GM21447 (cell line): Measurements from ENCODE around the gene BPIFB3.
"Not testable (repeated sequence)": the region's sequence is repeated elsewhere in the genome, so short reads cannot be mapped to it uniquely, and the experiment has no call there.

Experiments used
- ATAC-seq: cut with Tn5 transposase; IDR thresholded peaks from one replicate; pipeline ENCODE4 v1.9.1; 2021; ENCODE audit not compliant: unreplicated experiment

The BPIFB3 gene

DNA sequence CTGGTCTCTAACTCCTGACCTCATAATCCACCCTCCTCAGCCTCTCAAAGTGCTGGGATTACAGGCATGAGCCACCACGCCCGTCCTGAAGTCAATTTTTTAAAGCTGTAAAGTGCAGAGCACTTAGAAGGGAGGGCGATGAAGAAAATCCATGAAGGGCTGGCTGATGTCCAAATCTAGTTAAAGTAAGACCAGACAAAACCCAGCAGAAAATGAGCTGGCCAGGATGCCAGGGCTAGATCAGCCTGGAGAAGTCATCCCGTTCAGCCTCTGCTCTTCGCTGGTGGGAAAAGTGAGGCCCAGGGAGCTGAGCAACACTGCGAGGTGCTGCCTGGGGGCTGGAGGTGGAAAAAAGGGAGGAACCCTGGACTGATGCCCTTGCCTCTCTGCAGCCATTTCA, 28.8 kb downstream of the BPIFB3 start:
- no peak for ATAC-seq

DNA sequence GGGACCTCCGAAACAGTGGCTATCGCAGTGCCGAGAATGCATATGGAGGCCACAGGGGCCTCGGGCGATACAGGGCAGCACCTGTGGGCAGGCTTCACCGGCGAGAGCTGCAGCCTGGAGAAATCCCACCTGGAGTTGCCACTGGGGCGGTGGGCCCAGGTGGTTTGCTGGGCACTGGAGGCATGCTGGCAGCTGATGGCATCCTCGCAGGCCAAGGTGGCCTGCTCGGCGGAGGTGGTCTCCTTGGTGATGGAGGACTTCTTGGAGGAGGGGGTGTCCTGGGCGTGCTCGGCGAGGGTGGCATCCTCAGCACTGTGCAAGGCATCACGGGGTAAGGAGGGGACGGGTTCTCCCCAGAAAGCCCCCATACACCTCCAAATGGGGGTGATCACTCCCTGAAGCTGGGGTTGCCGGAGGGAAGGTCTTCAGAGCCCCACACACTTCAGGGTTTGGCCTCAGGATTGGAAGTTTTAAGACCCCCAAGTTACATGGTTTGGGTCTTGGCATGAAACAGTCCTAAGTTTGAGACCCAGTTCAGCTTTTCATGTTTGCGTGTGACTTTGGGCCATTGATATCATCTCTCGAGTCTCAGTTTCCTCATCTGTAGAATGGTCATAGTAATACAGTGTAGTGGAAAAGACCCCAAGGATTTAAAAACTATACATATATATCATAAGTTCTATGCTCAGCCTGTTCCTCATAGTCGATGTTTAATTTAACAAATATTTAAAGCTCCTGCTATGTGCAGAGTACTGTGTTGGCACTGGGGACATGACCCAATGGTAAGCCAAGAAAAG, 30.0 kb downstream of the BPIFB3 start:
- ATAC-seq, result no peak

DNA sequence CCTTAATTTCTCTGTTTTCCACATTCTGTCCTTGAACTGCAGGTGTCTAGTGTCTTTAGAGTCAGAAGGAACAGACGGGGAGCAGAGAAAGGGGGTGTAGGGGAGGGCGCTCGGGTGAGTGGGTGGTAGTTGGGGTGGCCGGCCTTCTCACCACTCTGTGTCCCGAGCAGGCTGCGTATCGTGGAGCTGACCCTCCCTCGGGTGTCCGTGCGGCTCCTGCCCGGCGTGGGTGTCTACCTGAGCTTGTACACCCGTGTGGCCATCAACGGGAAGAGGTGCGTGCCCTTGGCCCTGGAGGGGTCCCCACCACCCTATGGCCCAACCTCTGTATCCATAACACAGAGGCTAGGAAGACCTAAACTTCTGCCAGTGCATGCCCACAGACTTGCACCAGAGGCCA, 31.0 kb downstream of the BPIFB3 start:
- ATAC-seq, result no peak

DNA sequence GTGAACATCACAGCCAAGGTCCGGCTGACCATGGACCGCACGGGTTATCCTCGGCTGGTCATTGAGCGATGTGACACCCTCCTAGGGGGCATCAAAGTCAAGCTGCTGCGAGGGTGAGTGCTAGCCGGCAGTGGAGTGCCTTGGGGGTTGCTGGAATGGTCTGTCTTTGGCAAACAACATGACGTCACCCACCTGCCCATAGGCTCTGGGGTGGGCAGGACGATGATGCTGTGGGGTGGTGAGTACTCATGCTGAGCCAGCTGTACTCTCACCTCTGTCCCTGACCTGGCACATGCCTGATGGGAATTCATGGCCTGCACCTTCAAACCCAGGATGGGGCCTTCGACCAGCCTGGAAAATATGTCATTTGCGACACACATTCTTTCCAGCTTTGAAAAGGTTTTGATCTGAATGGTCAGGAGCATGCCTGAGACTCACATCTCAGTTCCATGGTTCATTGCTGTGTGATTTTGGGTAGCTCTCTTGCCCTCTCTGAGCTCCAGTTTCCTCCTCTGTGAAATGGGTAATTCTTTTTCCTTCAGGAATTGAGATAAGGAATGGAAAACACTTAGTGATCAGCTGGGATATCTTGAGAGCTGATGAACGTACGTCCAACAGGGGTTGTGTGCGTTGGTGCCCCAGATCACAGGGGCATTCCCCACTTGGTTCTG, 32.5 kb downstream of the BPIFB3 start:
- ATAC-seq, result no peak

DNA sequence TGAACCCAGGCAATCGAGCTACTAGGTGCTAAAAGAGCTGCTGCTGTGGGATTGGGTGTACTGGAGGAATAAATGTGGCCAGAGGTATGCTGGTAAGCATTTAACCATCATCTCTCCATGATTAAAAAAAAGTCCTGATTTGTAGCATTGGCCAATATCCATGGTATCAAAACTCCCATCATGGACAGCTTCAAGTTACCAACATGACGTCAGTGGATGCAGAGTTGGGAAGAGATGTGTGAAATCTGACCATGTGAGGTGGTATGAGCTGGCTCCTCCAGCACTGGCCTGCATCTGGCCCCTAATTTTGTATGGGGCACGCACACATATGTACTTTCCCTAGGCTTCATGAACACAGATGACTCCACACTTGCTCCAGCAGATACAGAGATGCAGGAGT, 37.4 kb downstream of the BPIFB3 start:
- no peak for ATAC-seq

DNA sequence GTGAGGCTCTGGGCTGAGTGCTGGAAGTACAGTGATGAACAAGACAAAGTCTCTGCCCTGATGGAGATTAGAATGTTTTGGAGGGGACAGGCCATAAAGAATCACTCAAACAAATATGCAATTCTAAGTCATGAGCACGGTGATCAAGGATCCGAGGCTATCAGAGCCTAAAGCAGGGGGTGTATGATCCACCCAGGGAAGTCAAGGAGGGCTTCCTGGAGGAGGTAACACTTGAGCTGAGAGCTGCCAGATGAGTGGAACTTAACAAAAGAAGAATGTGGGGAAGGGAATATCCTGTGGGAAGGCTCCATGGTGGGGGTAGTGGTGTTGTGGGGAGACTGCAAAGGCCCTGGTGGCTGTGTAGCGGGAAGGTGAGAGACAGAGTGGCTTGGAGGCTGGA, 38.0 kb downstream of the BPIFB3 start:
- ATAC-seq, result no peak

DNA sequence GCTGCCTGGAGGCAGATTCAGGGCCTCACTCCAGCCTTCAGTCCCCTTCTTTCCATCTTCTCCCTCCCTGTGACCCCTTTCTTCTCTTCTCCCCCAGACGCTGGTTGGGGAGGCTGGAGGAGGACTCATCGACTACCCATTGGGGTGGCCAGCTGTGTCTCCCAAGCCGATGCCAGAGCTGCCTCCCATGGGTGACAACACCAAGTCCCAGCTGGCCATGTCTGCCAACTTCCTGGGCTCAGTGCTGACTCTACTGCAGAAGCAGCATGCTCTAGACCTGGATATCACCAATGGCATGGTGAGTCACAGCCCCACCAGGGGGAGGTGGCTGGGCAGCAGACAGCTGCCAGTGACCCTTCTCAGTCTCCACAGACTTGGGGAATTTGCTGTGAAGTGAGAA, 38.7 kb downstream of the BPIFB3 start:
- ATAC-seq, result no peak

DNA sequence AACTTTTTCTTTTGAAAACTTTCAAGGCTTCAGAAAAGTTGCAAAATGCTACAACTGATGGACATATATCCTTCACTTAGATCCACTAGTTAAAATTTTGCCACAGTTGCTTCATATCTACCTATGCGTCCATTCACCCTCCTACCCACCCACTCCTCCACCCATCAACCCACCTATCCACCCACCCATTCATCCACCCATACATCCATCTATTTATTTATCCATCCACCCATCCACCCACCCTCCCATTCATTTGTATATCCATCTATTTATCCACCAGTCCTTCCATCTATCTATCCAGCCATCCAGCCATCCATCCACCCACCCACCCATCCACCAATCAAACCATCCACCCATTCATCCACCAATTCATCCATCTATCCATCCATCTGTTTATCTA, 39.4 kb downstream of the BPIFB3 start:
- ATAC-seq, result no peak

DNA sequence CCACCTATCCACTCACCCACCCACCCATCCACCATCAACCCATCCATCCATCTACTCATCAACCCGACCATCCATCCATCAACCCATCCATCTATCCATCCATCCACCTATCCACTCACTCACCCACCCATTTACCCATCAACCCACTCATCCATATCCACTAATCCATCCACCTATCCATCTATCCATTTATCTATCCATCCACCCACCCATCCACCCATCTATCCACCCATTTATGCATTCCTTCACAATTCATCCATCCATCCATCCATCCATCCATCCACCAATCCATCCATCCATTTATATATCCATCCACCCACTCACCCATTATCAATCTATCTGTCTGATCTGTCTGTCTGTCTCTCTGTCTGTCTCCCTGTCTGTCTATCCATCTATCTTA, 39.9 kb downstream of the BPIFB3 start:
- ATAC-seq, result no peak

DNA sequence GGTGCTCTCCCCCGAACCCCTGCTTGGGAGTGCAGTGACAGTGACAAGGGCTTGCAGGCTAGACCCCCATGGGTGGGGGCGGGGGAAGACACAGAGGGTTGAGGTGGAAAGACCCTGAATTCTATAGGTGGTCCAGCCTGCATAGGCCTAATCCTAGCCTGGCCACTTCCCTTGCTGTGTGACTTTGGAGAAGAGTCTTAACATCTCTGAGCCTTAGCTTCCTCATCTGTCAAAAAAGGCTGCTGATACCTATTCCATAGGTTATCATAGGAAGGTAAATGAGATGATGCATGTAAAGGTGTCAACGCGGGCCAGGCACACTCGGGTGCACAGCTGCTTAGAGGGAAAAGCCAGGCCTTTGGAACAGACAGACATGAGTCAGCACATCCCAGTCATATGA, 41.5 kb downstream of the BPIFB3 start:
- no peak for ATAC-seq

DNA sequence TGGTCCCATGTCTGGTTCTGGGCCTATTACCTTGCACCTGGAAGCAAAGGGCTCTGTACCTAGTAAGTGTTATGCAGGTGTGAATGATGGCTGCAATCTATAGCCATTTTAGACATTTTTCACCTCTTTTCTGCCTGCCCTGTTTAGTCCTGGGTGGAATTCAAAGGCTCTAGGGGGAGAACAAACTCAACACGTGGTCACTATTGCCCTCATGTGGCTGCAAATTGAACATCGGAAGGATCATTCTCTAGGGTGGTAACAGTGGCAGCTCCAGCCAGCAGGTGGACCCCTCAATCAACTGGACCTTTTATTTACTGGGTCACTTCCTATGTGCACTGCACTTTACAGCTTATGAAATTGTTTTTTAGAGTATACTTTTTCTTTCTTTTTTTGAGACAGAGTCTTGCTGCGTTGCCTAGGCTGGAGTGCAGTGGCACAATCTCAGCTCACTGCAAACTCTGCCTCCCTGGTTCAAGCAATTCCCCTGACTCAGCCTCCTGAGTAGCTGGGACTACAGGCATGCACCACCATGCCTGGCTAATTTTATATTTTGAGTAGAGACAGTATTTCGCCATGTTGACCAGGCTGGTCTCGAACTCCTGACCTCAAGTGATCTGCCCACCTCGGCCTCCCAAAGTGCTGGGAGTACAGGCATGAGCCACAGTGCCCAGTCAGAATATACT, 42.3 kb downstream of the BPIFB3 start:
- ATAC-seq, result not testable (repeated sequence)

DNA sequence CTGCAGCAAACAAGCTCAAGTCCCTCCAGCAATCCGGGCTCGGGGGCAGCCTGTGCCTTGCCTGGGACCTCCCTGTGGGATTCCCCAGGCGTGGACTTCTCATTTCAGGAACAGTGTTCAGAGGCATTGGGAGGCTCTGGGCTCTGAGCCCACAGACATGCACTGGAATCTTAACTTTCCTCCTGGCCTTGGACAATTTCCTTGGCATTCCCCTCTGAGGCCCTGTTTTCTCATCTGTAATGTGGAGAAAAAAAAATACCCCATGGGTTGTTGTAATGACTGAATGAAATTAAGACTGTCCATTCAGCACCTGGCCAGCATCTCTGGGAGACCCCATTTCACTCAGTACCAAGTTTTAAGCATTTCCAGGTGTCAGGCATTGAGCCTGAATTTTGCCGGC, 43.3 kb downstream of the BPIFB3 start:
- ATAC-seq, result no peak

DNA sequence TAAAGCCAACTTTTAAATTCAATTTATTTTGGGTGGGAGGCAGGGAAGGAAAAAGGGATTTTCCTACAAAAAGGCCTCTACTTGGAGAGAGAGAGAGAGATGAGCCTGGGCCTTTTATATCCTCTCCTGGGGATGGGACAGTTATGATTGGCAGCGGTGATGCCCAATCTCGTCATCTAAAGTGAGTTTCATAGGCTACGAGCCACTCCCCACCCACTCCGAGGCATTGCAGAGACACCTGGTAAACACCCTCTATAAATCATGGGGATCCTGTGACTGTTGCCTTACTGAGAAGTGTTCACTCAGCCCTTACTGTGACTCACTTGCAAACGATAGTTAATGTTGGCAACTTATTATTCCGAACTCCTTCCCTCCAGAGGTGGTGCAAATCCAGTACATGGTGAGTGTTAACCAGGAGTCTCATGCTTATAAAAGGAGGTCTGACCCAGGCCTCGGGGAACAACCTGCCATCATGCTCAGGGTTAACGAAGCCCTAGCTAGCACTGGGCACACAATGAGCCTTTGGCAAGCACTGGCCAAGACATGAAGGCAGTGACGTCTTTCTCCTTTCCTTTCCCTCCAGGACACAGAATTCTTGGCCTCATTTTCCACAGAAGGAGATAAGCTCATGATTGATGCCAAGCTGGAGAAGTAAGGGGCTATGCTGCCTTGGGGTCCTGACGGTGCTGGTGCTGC, 46.3 kb downstream of the BPIFB3 start:
- ATAC-seq, result no peak

DNA sequence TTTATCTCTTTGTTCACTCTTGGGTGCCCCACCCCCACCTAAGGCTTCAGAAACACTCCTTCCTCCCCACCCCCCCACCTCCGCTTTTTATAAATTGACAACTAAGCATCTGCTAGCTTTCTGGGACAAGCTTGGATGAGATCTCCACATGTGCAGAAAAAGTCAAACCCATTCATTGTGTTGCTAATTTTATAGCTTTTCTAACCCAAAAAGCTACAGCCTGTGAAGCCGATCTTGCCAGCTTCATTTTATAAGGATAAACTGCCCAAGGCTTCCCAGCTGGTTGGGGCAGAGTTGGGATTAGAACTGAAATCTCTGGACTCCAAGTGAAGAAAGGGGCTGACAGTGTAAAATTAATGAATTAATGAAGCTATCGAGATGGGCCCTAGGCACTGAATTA, 49.9 kb downstream of the BPIFB3 start:
- no peak for ATAC-seq

DNA sequence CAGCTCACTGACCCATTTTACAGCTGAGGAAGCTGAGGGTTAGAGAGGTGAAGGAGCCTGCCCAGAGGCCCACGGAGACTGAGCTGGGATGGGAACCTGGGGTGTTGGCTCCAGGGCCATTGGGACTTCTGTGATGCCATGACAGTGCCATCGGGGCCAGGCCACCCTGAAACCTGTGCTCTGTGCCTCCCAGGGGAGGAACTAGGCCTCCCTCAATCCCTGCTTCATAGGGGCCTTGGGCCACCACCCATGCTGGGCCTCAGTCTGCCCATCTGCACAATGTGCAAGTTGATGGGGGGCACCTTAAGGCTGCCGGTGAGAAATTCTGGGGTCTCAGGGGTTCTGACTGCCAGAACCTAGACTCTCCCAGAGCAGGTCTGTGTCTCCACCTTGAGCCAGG, 50.6 kb downstream of the BPIFB3 start:
- ATAC-seq, result no peak

DNA sequence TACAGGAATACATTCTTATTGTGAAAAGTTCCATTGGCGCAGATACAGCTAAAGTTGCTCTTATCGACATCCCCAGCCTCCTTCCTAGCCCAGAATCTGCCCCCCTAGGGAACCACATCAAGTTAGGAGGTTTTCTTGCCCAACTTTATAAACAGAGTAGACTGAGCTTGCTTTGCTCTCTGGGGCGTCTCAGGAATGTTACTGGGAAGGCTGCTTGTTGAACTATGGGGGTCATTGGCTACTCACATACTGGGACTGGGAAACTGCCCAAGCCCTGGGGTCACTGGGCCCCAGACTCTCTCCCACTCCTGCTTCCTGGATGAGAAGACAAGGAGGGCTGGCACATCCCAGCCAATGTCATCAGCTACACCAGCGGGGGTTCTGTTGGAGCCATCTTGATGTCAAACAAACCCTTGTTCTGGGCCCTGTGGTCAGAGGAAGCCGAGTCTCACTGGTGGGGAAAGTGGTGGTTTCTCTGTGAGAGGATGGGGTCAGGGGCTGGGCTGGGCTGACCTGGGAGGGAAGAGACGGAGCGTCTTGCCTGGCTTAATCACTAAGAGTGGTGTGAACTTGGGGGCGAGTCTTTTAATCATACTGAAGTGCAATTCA, 51.7 kb downstream of the BPIFB3 start:
- no peak for ATAC-seq

DNA sequence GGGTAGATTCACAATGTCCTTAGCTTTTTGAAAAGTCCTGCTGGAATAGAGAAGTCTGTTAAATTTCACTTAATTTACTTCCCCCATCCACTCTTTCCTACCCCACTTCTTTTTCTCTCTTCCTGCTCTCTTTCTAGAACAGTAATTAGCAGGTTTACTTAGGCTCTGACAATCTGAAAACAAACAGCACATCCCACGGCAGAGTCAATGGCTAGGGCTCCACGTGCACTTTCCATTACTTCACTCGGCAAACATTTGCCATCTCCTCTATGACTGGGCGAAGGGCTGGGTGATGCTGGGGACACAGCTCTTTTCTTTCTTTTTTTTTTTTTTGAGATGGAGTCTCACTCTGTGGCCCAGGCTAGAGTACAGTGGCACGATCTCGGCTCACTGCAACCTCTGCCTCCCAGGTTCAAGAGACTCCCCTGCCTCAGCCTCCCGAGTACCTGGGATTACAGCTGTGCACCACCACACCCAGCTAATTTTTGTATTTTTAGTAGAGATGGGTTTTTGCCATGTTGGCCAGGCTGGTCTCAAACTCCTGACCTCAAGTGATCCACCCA, 52.4 kb downstream of the BPIFB3 start:
- ATAC-seq, result not testable (repeated sequence)

DNA sequence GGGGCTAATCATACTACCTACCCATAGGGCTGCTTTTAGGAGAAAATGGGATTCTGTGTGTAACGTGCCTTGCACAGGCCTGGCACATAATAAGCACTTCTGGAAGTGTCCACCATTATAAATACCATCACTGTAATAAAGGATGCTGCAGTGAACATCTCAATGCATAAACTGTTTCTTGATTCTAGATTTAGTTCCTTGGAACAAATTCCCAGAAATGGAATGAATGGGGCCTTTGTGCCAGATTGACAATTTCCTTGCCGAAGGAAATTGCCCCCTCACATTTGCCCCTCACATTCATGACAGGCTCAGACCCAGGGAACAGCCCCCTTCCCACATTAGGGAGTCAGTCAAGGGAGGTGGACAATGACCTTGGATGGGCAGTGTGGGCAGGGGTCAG, 55.0 kb downstream of the BPIFB3 start:
- ATAC-seq, result no peak

DNA sequence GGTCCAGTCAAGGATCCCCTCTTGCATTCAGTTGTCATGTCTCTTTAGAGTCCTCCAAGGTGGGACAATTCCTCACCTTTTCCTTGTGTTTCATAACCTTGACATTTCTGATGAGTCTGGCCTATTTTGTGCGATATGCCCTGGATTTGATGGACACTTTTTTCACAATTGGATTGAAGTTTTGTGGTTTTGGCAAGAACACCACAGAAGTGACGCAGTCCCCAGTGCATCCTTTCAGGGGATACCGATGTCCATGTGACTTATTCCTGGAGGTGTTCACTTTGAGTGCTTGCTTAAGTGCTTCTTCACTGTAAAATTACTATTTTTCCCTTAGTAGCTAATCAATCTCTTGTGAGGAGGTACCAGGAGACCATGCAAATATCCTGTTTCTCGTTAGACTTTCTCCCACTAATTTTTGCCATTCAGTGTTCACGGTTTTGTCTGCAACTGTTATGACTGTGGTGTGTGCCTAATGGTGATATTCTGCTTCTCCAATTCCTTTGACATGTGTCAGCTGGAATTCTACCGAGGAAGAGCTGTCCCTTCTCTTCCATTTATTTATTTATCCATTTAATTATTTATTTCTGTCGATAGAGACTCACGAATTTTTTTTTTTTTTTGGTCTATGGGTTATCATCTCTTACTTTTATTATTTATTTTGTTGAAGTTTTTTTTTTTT, 56.6 kb downstream of the BPIFB3 start:
- ATAC-seq, result no peak

DNA sequence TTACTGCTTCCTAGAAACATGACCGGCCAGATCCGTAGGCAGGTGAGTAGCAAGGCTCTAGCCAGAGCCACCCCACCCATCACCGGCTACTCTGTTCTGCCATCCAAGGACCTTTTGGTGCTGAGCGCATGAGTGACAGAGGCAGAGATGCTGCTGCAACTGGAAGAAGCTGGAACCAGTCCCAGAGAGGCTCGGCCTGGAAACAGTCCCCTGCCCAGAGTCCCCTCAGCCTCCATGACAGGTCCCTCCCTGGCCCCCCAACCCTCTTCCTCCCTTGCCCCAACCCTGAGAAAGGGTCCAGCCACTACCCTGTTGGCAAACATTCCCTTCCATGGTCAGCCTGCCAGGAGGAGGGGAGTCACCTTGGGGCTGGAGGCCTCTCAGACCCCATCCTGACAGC, 57.6 kb downstream of the BPIFB3 start:
- ATAC-seq, result no peak
